HepG2 (cell line): ENCODE data around the gene TMEM130. TPM values are rescaled to one million over a fixed set of nuclear protein-coding genes. Genes with fewer than 3 reads are reported as not detected.

ENCODE experiments used
- ATAC-seq: fragments of 200-7000 bp; cut with Tn5 transposase; 3 replicates; pipeline ENCODE4 v1.9.1; 2020; ENCODE audit warnings: mild to moderate bottlenecking, moderate library complexity
- BruUV-seq: library from RNA; stranded (reverse); fragments of 400-500 nt; replicated peaks from 2 replicates; lab custom pipeline; 2021; lab: Mats Ljungman, UMichigan
- CTCF ChIA-PET: fragments of 300-600 bp; formaldehyde crosslinking; extraction: SDS; loops from one replicate; lab custom pipeline; 2021; ENCODE audit warnings: low total read pairs, inconsistent platforms, low intra/inter-chr PET ratio; lab: Yijun Ruan, JAX
- POLR2A ChIA-PET: fragments of 350-600 bp; sonication (Branson Sonifier 250); formaldehyde crosslinking; loops from one replicate; lab custom pipeline; 2020; ENCODE audit warnings: antibody characterized with exemption, inconsistent platforms; lab: Yijun Ruan, JAX
- DNase-seq: peaks from one replicate; pipeline ENCODE4 v3.0.0-alpha.2; 2015; ENCODE audit warnings: low spot score
- FAIRE-seq: peaks from 3 replicates; lab custom pipeline; 2011; peaks lifted over from hg19 to GRCh38; lab: Jason Lieb, UNC
- H2AFZ ChIP-seq: one replicate; pipeline ENCODE4 v1.6.1; 2011; ENCODE audit warnings: low read length, inconsistent platforms
- H3K27ac ChIP-seq: fragments of 300-600 bp; 3 replicates; pipeline ENCODE4 v1.8.0; 2011; ENCODE audit warnings: mixed run types, mild to moderate bottlenecking, mixed read lengths, low read length, inconsistent platforms; ENCODE audit not compliant: insufficient read depth; ENCODE audit errors: extremely low read length
- H3K27me3 ChIP-seq, 2 experiments: fragments of 200-600 bp in 1 of 2; 2 replicates in 1 of 2; 3 replicates in 1 of 2; pipeline versions ENCODE4 v1.6.0 to v1.8.0; 2011; ENCODE audit warnings: low read length in 2 of 2, mild to moderate bottlenecking in 2 of 2, moderate library complexity in 2 of 2, inconsistent platforms in 1 of 2; ENCODE audit not compliant: insufficient read depth in 2 of 2, control insufficient read depth in 1 of 2
- H3K36me3 ChIP-seq, 2 experiments: fragments of 200-600 bp in 1 of 2; replicated peaks in 1 of 2; 2 replicates in 1 of 2; 3 replicates in 1 of 2; pipeline versions ENCODE4 v1.5.1 to v1.8.0; 2011; ENCODE audit warnings: low read length in 2 of 2, inconsistent platforms in 1 of 2; ENCODE audit not compliant: insufficient read depth in 2 of 2, control insufficient read depth in 1 of 2
- H3K4me1 ChIP-seq: 2 replicates; pipeline ENCODE4 v1.5.1; 2012; ENCODE audit warnings: low read length, inconsistent platforms; ENCODE audit not compliant: insufficient read depth
- H3K4me2 ChIP-seq: 2 replicates; pipeline ENCODE4 v1.6.0; 2011; ENCODE audit warnings: low read depth, low read length, inconsistent platforms
- H3K4me3 ChIP-seq, 3 experiments: fragments of 200-600 bp in 1 of 3; sonication (generic), shearing (Covaris generic) in 1 of 3; replicated peaks in 1 of 3; 2 replicates each; pipeline ENCODE4 v1.5.1; 2011 to 2016; ENCODE audit warnings: low read length in 3 of 3, inconsistent platforms in 2 of 3, low read depth in 2 of 3, mild to moderate bottlenecking in 2 of 3, control low read depth in 1 of 3, mixed read lengths in 1 of 3; ENCODE audit not compliant: insufficient read depth in 1 of 3
- H3K79me2 ChIP-seq: one replicate; pipeline ENCODE4 v1.6.1; 2011; ENCODE audit warnings: low read length, inconsistent platforms; ENCODE audit not compliant: insufficient read depth
- H3K9ac ChIP-seq: 2 replicates; pipeline ENCODE4 v1.6.0; 2011; ENCODE audit warnings: mild to moderate bottlenecking, low read depth, low read length, inconsistent platforms; ENCODE audit not compliant: insufficient read depth
- H3K9me3 ChIP-seq: 2 replicates; pipeline ENCODE4 v1.5.1; 2012; ENCODE audit warnings: mild to moderate bottlenecking, low read length
- H4K20me1 ChIP-seq: 2 replicates; pipeline ENCODE4 v1.6.0; 2011; ENCODE audit warnings: inconsistent platforms, mild to moderate bottlenecking, low read length, moderate library complexity; ENCODE audit not compliant: insufficient read depth
- HNRNPL ChIP-seq: fragments of 200-400 bp; formaldehyde crosslinking; IDR thresholded peaks from 2 replicates; pipeline ENCODE4 v1.6.1; 2017; ENCODE audit warnings: mild to moderate bottlenecking, low read depth, low read length
- SRSF1 ChIP-seq: fragments of 200-400 bp; formaldehyde crosslinking; optimal IDR thresholded peaks from 2 replicates; pipeline ENCODE3; 2017; ENCODE audit warnings: mild to moderate bottlenecking, low read depth, low read length, moderate library complexity
- ZNF317 ChIP-seq: sonication (generic); formaldehyde crosslinking; IDR thresholded peaks from 2 replicates; pipeline ENCODE4 v1.5.0; 2020; ENCODE audit warnings: mild to moderate bottlenecking, missing genetic modification reagents
- ZNF605 ChIP-seq: sonication (generic); formaldehyde crosslinking; IDR thresholded peaks from 2 replicates; pipeline ENCODE4 v1.8.0; 2022; ENCODE audit warnings: mild to moderate bottlenecking, missing genetic modification reagents
- WGBS: methylation state at CpG from one replicate; pipeline ENCODE4 v1.1.6; 2017; ENCODE audit warnings: low lambda C conversion rate; 5-methylcytosine and 5-hydroxymethylcytosine counted together
- in situ Hi-C: cut with HindIII; loops from 2 replicates; pipeline ENCODE4 v1.10.0; 2017; ENCODE audit warnings: low pct_unique_long_range_greater_than_20kb; ENCODE audit not compliant: extremely low pct_ligation_motif_present
- intact Hi-C: fragments of 100-400 bp; cut with micrococcal nuclease; formaldehyde crosslinking; loops from one replicate; pipeline ENCODE4 v1.10.0; 2022; ENCODE audit not compliant: unreplicated experiment
- polyA plus RNA-seq, 8 experiments: library from polyadenylated mRNA; depleted of rRNA in 3 of 8; stranded (reverse) in 7 of 8; unstranded in 1 of 8; fragments of >200 nt; fragmentation: Illumina TruSeq in 4 of 8; extraction: Trizol in 4 of 8; gene quantifications; 2 replicates each; pipeline versions ENCODE4 v1.2.1 to v1.2.3, GENCODE V29; 2011 to 2016; ENCODE audit warnings: low read depth in 4 of 8, missing spikeins in 1 of 8, mixed read lengths in 1 of 8; ENCODE audit not compliant: insufficient read depth in 1 of 8
- total RNA-seq, 5 experiments: library from RNA; depleted of rRNA; stranded (reverse); fragments of >200 nt; fragmentation: Illumina TruSeq; extraction: Trizol; gene quantifications; 2 replicates each; pipeline ENCODE4 v1.2.3, GENCODE V29; 2016; ENCODE audit warnings: low read depth in 1 of 5
- TF ChIP-seq, protein P1 (sequence below): sonication (generic); formaldehyde crosslinking; IDR thresholded peaks from 2 replicates; pipeline ENCODE4 v1.8.0; 2022; ENCODE audit warnings: missing genetic modification reagents, mild to moderate bottlenecking, inconsistent platforms, borderline replicate concordance
- TF ChIP-seq, protein P2 (sequence below): sonication (generic); formaldehyde crosslinking; IDR thresholded peaks from 2 replicates; pipeline ENCODE4 v1.5.0; 2020; ENCODE audit warnings: mild to moderate bottlenecking, missing genetic modification reagents, moderate library complexity
- TF ChIP-seq, protein P3 (sequence below): sonication (generic); formaldehyde crosslinking; conservative IDR thresholded peaks from 2 replicates; pipeline ENCODE4 v1.8.0; 2022; ENCODE audit warnings: missing genetic modification reagents
- TF ChIP-seq, protein P4 (sequence below): sonication (generic); formaldehyde crosslinking; IDR thresholded peaks from 2 replicates; pipeline ENCODE4 v1.8.0; 2022; ENCODE audit warnings: mild to moderate bottlenecking, missing genetic modification reagents; ENCODE audit not compliant: insufficient replicate concordance
- TF ChIP-seq, protein P5 (sequence below): sonication (generic); formaldehyde crosslinking; IDR thresholded peaks from 2 replicates; pipeline ENCODE4 v1.8.1; 2023; ENCODE audit warnings: mild to moderate bottlenecking, moderate library complexity, missing genetic modification reagents

Gene TMEM130
- total and polyA plus RNA-seq, 2 of the 13 experiments (the other 11 are each of a cell fraction or from before 2014, with no cell fraction given): not detected

DNA sequence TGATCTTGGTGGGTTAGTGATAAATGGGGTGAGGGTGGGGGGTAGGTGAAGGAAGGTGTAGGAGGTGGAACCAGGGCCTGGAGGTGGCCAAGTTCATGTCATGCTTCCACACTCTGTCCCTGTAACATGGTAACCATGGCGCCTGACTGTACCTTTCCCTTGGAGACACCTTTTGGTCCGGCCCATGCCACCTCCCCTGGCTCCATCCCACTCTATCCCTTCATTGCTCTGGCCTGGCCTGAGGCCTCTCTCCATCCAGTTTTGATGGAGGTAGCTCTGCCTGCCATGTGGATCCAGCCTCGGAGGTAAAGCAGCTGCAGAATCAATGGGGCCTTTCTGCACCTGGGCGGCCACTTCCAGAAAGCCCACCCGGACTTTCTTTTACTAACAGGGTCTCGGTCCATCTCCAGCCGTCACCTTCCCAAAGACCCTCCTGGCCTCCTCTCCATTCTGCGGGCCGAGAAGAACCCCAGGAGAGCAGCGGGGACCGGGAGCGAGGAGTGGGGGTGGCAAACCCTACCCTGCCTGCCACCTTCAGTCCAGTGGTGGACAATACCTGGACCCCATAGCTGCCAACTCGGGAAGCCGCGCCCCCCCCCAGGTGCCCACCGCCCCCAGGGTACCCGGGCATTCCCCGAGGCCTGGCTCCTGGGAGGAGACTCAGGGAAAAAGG, 8.0 kb upstream of the TMEM130 start:
- H3K9me3 ChIP-seq: no peaks in the 10 kb centered on the region
- H3K4me3 ChIP-seq: peak overlapping the region; percentile 89 to 100 (median 97)
- no peak overlapping the region for H2AFZ ChIP-seq
- ChIA-PET POLR2A (interaction anchor here (0.8 to 2.8 kb wide), 2 partner anchors 14 to 459 kb away, joined by 4 to 11 read pairs; no protein-coding TSS in a partner anchor), CTCF (no interaction called here)
- H4K20me1 ChIP-seq: peaks cover 4% of the 10 kb centered on the region; the same call in 1 of the 2 replicates
- peak overlapping the region; percentile 95 for H3K9ac ChIP-seq
- 13% methylated on average over 13 of the region's 18 CpGs for WGBS
- in situ Hi-C loops: no loop called here
- intact Hi-C loops: loop anchor here (2.0 kb wide), 1 partner anchor 45 kb away; no protein-coding TSS in a partner anchor
- no TSS peak for BruUV-seq
- peaks cover 23% of the 10 kb centered on the region for H3K79me2 ChIP-seq
- TF ChIP-seq ZNF317 (no peak), ZNF605 (CRISPR knock-in tag) (0 out of 2 replicates have a peak, but pooled peaks have one; percentile 51), SRSF1 (peak; percentile 22), HNRNPL (peak; percentile 66; the same call in 1 of the 2 replicates)
- TF ChIP-seq, protein P1, sequence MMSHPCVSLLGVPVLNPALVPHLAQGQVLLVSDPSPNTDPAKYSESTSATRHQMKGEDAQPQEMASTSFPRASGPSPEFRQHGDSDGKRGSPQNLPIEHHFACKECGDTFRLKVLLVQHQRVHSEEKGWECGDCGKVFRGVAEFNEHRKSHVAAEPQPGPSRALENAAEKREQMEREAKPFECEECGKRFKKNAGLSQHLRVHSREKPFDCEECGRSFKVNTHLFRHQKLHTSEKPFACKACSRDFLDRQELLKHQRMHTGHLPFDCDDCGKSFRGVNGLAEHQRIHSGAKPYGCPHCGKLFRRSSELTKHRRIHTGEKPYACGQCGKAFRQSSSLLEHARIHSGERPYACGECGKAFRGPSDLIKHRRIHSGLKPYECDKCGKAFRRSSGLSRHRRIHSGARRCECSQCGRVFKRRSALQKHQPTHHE (CRISPR knock-in tag): 0 out of 2 replicates have a peak, but pooled peaks have one; percentile 7
- TF ChIP-seq, protein P2, sequence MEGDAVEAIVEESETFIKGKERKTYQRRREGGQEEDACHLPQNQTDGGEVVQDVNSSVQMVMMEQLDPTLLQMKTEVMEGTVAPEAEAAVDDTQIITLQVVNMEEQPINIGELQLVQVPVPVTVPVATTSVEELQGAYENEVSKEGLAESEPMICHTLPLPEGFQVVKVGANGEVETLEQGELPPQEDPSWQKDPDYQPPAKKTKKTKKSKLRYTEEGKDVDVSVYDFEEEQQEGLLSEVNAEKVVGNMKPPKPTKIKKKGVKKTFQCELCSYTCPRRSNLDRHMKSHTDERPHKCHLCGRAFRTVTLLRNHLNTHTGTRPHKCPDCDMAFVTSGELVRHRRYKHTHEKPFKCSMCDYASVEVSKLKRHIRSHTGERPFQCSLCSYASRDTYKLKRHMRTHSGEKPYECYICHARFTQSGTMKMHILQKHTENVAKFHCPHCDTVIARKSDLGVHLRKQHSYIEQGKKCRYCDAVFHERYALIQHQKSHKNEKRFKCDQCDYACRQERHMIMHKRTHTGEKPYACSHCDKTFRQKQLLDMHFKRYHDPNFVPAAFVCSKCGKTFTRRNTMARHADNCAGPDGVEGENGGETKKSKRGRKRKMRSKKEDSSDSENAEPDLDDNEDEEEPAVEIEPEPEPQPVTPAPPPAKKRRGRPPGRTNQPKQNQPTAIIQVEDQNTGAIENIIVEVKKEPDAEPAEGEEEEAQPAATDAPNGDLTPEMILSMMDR (CRISPR knock-in tag): peak; percentile 11; the same call in 1 of the 2 replicates
- TF ChIP-seq, protein P3, sequence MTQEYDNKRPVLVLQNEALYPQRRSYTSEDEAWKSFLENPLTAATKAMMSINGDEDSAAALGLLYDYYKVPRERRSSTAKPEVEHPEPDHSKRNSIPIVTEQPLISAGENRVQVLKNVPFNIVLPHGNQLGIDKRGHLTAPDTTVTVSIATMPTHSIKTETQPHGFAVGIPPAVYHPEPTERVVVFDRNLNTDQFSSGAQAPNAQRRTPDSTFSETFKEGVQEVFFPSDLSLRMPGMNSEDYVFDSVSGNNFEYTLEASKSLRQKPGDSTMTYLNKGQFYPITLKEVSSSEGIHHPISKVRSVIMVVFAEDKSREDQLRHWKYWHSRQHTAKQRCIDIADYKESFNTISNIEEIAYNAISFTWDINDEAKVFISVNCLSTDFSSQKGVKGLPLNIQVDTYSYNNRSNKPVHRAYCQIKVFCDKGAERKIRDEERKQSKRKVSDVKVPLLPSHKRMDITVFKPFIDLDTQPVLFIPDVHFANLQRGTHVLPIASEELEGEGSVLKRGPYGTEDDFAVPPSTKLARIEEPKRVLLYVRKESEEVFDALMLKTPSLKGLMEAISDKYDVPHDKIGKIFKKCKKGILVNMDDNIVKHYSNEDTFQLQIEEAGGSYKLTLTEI (CRISPR knock-in tag): no peak
- TF ChIP-seq, protein P4, sequence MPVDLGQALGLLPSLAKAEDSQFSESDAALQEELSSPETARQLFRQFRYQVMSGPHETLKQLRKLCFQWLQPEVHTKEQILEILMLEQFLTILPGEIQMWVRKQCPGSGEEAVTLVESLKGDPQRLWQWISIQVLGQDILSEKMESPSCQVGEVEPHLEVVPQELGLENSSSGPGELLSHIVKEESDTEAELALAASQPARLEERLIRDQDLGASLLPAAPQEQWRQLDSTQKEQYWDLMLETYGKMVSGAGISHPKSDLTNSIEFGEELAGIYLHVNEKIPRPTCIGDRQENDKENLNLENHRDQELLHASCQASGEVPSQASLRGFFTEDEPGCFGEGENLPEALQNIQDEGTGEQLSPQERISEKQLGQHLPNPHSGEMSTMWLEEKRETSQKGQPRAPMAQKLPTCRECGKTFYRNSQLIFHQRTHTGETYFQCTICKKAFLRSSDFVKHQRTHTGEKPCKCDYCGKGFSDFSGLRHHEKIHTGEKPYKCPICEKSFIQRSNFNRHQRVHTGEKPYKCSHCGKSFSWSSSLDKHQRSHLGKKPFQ (CRISPR knock-in tag): peak; percentile 16
- TF ChIP-seq, protein P5, sequence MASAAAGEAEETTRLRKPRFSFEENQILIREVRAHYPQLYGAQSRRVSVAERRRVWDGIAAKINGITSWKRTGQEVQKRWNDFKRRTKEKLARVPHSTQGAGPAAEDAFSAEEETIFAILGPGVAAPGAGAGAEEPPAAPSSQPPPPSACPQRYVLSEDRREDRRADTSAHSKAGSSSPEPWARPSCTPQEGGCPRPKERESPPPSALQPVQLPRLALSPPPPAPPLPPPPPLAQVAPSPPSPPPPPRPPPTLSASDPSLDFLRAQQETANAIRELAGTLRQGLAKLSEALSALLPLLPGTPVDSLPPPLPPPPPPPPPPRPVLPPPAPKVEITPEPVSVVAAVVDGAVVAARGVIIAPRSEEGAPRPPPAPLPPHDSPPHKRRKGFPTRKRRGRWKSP (CRISPR knock-in tag): peak; percentile 4; the same call in 1 of the 2 replicates
- H3K4me2 ChIP-seq: peak overlapping the region; percentile 93
- H3K36me3 ChIP-seq: peaks cover 6 to 18% of the 10 kb centered on the region in 2 experiments
- DNase-seq (no peak), ATAC-seq (peak; percentile 19), FAIRE-seq (no peak)
- H3K27ac ChIP-seq: no peak overlapping the region
- H3K27me3 ChIP-seq: peaks cover 1 to 9% of the 10 kb centered on the region in 2 experiments; a peak in 2 of 5 replicates
- peaks cover 45% of the 10 kb centered on the region for H3K4me1 ChIP-seq
